Cardiac fibroblast (primary cell): ENCODE data around the gene GSAP.

Source experiments
- DNase-seq, 2 donors: peaks; one replicate each; pipeline versions ENCODE4 v3.0.0 to v3.0.0-alpha.2; 2010; ENCODE audit warnings: low read depth in 2 of 2
- H3K4me3 ChIP-seq, 2 donors: replicated peaks in 1 of 2; 1 replicate in 1 of 2; 2 replicates in 1 of 2; pipeline ENCODE4 v1.5.1; 2011; ENCODE audit warnings: low read depth in 2 of 2, low read length in 2 of 2, mild to moderate bottlenecking in 2 of 2, moderate library complexity in 1 of 2
- CTCF ChIP-seq: IDR thresholded peaks from one replicate; pipeline ENCODE4 v1.5.1; 2011; ENCODE audit warnings: low read depth, mild to moderate bottlenecking, low read length, inconsistent platforms

The GSAP gene

GRCh38 chr7:77360104-77360503 is 56.0 kb downstream of the GSAP start:
- no peak overlapping the region for H3K4me3 ChIP-seq
- no peak for DNase-seq
- no peak for TF ChIP-seq CTCF

GRCh38 chr7:77359599-77359998 is 56.5 kb downstream of the GSAP start:
- H3K4me3 ChIP-seq: no peak overlapping the region
- no peak for DNase-seq
- no peak for TF ChIP-seq CTCF

DNA sequence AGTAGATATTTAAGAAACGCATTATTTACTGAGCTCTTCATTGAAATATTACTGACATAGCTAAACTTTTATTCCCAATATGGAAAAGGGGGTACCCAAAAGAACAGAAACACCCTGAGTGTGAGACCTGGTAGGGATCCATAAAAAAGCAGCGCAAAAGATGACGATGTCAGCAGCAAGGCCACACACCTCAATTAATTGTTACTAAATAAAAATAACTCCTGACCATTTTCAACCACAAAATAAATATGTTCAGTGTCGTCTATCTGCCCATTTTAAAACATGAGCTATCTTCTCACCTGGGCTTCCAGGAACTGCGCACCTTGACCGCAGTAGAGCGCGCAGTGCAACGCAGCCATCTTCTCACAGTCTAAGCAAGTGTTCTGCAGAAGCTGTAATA is 61.2 kb downstream of the GSAP start:
- H3K4me3 ChIP-seq: no peak overlapping the region
- no peak for DNase-seq
- no peak for TF ChIP-seq CTCF

DNA sequence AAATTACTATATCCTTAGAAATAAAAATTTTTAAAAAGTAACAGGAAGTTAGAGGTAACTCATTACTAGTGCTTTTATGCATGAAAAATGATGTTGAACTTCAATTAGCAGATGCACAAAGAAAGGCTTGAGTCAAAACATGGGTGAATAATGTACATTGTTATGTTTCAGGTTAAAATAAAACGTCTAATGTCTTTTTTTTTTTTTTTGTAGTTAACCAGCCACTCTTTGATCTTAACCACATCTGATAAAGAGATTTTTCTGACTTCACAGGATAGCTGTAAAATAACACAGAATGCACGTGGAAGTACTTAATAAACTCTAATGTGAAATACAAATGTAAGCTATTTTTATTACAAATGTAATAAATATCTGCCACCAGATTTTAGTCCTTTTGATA is 61.7 kb downstream of the GSAP start:
- DNase-seq: no peak
- no peak for TF ChIP-seq CTCF
- H3K4me3 ChIP-seq: no peak overlapping the region

DNA sequence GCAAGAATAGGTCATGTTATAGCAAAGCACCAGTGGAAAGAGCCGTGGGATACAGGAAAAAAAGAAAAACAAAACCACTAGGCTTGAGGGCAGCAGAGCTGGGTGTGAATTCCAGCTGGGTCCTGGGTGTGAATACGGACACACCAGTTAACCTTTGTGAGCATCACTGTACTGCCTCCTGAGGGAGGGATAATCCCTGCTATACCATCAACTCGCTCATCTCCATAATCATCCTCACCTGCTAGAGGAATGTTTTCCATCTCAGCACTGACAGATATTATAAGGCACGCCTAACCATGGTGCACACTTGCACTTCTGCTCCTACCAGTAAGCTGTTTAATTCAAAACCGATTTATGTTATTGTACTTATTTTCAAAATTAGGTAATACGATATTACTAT is 62.2 kb downstream of the GSAP start:
- H3K4me3 ChIP-seq: no peak overlapping the region
- TF ChIP-seq CTCF: no peak
- DNase-seq: no peak

GRCh38 chr7:77353407-77353721 is 62.8 kb downstream of the GSAP start:
- no peak for DNase-seq
- no peak for TF ChIP-seq CTCF
- H3K4me3 ChIP-seq: no peak overlapping the region

DNA sequence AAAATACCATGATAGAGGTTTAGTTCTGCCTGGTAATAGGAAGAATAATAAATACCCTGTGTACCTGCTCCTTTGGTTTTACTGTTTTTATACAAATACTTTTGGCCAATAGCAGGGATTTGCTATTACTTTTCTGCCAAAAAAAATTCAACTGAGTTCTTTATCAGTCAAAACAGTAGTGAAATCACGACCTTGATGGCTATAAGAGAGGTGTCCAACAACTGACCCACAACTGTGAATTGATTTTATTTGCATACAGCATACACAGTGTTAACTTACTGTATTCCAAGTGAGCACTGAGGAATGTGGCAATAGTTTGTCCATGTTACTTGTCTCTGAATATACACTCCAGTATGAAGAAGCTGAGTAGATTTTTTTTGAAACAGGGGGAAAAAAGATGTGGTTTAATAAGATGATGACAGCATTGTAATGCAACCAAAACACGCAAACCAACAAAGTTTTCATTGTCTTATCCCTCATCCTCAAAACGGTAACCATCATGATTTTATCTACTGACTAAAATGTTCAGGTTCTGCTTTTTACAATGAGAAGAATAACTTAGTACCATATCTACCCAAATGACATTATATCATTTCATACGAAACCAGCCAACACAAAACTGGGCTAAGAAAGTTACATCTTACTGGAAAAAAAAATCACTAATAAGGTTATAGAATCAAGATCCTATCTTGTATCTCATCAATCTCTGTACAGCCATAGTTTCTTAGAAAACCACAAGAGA is 63.3 kb downstream of the GSAP start:
- H3K4me3 ChIP-seq: no peak overlapping the region
- no peak for TF ChIP-seq CTCF
- DNase-seq: no peak
